ENCODE data around the gene ATP2B2.

The ATP2B2 gene

DNA sequence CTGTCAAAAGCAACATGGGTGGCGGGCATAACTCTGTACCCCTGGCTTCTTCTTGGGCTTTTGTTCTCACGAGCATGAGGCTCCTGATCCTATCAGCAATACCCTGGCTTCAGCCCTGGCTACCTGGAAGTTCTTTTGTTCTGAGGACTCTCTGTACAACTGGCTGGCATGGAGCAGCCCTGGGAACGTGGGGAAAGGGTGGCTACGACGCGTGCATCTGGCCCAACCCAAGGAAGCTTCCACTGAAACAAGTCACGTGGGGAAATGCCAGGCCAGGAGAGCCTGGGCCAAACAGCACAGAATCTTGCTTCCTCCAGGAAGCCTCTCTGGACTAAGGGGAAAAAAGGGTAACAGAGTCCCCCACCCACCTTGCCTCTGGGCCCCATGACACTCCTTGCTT lies 22.7 kb upstream of the ATP2B2 start:
- no peak for DNase-seq

DNA sequence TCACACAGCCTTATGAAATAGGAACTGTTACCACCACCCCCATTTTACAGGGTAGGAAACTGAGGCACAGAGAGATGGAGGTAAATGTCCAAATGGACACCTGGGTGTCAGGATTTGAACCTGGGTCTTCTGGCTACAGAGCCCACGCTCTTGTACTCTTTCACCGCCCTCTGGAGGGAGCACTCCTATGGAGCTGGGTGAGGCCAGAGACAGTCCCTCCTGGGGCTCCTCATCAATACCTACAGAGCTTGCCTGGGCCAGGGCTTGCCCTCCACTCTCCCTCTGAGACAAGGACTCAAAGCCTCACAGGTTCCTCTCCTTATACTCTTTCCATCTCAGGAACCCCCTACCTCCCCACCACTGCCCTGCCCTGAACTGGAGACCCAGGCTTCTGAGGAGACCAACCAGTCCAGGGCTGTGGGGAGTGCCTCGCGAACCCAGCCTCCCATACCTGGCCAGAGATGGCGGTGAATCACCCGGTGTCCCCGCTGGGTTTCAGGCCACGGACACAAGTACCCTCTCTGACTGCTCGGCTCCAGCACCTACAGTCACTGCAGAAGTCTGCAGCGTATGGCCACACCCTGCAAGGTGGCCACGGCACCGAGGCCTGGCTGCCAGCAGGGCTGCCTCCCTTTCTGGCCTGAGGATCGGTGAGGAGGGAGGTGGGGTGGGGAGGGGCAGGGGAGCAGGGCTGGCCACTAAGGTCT lies 22.1 kb upstream of the ATP2B2 start:
- DNase-seq = no peak

DNA sequence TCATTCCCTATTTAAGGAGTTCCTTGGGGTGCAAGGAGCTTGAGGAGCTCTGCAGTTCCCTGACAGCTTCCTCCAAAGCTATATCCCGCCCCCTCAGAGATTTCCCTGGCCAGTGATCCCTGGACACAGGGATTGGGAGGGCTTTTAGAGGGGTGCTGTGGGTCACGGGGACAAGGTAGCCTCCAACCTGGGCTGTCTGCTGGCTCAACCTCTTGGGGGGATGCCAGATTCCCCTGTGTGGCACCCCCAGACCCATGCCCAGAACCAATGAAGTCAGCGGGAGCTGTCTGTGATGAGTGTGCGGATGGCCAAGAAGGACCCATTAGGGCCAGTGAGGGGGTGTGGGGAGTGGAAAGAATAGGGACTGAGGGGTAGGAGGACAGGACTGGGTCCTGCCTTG lies 21.0 kb upstream of the ATP2B2 start:
- no peak for DNase-seq

DNA sequence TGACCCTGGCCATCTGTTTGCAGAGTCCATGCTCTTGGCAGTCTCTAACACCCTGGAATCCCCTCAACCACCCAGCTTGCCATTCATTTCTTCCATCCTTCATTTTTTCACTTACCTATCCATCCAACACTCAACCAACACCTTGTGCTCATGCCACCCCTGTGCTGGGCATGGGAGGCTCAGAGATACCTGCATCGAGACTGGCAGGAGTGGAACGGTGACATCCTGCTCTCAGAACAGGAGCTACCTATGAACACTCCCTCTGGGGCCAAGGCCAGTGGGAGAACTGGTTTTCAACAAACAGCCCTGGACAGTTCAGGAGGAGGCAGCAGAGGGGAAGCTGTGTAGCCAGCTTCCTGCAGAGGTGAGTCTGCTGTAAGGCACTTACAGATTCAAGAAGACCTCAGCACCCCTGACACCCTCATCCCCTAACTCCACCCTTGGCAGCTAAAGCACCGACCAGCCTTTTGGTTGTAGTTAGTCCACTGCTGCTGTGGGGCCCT lies 19.5 kb upstream of the ATP2B2 start:
- DNase-seq = no peak

DNA sequence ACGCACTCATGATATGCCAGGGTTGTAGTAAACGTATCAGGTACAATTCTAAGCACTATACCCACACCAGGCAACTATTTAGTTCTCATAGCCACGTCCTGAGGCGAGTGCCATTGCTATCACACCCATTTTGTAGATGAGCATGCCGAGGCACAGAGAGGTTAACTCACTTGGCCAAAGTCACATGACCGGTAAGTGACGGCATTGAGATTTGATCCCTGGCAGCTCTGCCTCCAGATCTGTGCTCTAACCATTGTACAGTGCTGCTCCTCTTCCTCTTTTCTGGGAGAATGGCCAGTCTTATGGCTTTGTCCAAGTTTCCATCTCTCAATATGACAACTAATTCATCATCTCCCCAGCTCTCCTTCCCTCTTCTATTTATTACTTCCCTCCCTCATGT lies 18.9 kb upstream of the ATP2B2 start:
- no peak for DNase-seq

DNA sequence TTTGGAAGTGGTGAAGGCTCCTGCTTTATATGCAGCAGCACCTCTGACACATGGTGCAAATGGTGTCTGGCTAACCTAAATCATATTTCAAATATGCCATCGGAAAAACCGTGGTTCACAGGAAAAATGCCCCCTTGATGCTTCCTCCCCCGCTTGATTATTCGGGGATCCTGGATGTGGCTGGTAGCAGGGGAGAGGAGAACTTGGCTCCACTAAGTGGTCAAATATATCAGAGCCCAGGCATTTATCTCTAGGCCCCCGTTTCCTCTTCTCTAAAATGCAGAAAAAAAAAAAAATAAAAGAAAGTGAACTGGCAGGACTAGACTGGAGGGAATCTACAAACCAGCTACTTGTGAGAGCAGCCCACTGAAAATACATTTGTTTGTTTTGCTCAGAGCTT lies 18.2 kb upstream of the ATP2B2 start:
- DNase-seq = no peak

DNA sequence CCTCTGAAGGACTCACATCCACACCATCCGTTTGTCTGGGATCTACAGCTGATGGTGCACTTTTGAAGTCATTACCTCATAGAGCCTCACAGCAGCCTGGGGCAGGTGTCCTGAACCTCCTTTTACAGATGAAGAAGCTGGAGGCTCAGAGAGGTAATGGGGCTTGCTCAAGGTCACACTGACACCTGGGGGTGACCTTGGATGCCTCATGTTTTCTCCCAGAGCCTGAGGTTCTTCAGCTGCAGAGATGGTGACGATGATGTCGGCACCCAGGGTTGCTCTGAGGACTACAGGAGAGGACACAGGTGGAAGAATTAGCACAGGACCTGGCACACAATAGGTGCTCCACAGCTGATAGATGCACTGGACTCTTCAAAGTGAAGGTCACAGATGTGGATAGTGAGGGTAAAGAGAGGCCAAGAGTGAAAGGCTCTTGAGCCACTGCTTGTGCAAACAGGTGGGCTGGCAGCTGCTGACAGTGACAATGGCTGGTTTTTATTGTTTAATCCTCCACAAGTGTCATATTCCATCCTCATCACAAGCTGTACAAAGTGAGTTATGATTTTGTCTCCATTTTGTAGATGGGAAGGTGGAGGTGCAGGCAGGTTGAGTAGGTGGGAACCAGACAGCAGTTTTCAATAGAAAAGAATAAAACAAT lies 17.4 kb upstream of the ATP2B2 start:
- no peak for DNase-seq

DNA sequence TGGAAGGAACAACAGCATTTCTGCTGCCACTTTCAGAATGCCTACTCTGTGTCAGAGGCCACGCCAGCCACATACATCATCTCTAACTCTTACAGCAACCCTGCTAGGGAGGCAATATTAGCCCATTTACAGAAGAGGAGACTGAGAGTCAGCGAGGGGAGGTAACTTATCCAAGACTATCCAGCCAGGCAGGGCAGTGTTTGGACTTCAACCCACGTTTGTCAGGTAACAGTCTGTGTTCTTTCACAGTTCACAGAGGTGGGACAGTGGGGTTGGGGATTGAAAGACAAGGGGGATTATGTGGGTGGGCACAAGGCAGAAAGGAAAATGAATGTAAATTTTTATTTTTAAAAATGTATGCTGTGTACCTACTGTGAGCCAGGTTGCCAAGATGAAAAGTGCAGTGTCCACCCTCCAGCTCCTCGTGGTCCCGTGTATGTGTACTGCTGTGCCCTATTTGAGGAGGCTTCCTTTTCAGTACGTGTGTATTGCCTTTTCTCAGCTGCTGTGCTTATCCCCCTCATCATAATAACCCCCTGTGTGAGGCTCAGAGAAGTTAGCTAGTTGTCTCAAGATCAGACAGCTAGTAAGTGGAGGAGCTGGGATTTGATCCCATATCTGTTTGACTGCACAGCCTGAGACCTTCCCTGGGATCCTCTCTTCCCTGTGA lies 16.5 kb upstream of the ATP2B2 start:
- no peak for DNase-seq

DNA sequence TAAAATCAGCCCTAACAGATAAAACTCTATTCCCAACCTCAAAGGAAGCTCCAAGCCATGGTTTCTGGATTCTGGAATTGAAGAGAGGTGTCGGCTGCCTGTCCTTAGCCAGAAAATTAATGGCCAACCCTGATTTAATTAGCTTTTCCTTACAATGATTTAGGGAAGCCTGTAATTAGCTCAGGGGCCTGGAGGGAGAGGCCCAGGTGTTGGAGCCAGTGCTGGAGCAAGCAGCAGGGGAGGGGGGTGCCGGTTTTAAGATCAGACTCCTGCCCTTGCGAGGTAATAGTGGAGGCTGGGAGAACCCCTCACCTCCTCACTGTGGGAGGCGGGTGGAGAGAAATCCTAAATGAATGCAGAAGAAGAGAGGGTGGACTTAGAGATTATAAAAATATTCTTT lies 14.7 kb upstream of the ATP2B2 start:
- DNase-seq = no peak

DNA sequence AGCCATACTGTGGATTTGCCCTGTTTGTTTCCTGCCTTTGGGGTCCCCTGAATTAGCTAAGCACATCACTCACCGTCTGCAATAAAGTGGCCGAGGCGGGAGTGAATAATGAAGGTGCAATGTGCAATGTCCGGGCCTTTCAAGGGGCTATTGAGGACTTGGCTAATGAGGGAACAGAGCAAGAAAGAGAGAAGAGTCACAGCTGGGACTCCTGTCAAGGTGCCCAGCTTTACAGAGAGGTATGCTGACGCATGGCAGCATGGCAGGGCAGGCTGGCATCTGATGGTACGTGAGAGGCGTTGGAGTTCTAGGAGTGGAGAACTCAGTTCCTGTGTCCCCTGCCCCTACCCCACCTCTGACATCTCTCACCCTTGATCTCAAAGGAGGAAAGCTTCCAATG lies 13.8 kb upstream of the ATP2B2 start:
- DNase-seq = no peak

DNA sequence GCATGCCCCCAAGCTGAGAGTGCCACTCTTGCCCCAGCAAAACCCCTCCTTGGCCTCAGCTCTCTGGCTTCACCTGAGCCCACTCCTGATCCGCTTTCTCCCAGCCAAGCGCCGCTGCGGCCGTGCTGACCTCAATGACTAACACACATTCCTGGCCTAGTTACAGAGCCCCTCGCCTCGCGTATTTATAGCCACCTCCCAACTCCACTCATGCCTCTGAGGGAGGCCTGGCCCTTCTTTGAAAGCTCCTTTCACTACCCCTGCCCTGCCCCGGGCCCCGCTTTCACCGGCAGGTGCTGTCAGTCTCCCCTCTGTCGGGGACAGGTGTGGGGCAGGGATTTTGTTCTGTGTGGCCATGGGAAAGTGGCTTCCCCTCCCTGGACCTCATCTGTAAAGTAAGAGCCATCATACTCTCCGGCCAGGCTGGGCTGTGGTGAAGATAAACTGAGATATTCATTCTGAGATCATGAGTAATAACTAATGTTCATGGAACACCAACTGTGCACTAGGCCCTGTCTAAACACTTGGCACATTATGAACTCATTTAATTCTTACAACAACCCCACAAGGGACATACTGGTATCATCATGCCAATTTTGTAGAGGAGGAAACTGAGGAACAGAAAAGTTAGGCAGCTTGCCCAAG lies 13.2 kb upstream of the ATP2B2 start:
- peak; percentile 47 for DNase-seq

DNA sequence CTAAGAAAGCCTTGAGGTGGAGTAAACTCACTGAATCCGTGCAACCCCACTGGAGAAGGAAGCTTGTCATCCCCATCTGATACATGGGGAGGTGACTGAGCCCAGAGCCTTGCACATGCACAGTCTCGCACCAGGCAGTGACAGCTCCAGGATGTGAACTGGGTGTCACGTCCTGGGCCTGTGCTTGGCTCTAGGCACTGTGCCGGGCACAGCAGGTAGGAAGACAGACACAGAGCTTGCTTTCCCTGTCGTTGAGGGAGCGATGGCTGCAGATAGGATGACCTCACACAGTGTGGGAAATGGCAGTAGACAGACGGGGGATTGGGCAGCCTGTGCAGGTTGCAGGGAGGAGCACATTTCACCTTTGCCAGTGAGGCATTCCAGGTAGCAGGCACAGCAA lies 12.2 kb upstream of the ATP2B2 start:
- no peak for DNase-seq

DNA sequence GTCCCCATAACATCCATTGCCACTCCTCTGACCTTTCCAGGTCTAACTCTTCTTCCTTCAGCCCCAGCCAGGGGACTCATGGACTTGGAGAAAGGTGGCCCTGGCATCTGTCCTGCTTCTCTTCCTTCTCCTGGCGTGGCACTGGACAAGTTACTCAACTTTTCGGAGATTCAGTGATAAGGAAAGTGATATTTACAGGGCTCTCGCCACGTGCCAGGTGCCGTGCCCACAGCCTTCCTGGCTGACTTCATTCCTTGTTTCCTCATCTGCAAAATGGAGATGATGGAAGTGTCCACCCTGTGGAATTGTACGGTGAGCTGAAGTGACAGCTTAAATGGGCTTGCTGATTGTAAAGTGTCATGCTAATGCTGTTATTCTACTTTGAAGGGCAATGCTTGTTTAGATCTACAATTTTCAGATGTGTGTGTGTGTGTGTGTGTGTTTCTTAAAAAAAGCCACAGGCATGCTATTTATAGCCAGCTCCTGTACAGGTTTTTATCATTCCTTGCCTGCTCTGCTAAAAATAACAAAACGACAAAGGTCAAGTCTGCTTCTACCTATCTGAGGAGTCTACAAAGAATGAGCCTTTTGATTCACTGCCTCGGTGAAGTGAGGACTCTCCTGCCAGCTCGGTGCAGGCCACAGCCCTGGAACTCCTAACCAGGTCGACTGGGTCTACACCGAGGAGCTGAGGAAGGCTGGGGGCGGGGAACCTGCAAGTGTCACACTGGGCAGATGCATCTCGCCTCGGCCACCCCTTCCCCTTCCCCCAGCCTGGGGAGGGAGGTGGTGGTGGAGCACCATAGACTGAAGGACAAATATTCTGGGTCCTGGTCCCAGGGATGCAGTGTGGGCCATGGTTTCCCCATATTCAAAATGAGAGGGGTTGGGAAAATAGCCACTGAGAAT lies 11.4 kb upstream of the ATP2B2 start:
- DNase-seq = no peak

DNA sequence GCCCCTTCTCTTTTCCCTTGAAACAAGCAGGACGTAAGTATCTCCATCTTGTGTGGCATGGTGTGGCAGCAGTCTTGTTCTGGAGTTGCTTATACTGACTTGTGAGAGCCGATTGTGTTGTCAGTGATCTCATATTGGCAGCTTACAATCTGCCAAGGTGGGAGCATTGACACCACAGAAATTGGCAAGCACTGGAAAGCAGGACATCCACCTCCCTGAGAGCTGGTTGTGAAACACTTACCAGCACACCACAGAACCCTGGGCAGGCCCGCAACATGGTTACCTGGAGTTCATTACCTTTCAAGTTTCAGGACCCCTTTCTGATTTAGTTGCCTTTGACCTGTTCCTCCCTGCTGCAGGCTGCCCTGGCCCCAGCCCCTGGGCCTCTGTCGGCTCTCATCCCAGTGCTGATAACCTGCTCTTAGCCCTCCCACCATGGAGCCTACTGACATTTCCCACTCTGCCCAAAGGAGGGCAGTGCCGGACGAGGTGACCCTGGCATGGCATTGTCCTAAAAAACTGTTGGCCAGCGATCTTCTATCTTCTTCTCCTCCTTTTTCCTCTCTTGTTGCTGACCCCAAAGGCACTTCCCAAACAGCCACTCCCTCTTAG lies 10.6 kb upstream of the ATP2B2 start:
- DNase-seq = no peak

DNA sequence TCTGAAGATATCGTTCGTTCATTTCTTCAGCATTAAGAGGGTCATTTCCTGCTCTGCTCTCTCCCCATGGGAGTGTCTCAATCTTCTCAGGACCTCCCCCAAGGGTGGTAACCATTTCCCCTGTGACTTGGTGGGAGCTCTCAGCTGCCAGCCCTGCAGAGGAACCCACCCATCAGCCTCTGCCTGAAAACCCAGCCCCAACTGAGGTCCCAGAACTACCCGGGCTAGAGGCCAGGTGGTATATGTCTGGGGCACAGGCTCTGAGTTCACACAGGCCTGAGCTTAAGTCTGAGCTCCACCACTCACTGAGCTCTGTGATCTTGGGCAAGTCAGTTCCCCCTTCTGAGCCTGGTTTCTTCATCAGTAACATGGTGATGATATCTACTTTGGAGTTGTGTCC lies 10.0 kb upstream of the ATP2B2 start:
- no peak for DNase-seq

DNA sequence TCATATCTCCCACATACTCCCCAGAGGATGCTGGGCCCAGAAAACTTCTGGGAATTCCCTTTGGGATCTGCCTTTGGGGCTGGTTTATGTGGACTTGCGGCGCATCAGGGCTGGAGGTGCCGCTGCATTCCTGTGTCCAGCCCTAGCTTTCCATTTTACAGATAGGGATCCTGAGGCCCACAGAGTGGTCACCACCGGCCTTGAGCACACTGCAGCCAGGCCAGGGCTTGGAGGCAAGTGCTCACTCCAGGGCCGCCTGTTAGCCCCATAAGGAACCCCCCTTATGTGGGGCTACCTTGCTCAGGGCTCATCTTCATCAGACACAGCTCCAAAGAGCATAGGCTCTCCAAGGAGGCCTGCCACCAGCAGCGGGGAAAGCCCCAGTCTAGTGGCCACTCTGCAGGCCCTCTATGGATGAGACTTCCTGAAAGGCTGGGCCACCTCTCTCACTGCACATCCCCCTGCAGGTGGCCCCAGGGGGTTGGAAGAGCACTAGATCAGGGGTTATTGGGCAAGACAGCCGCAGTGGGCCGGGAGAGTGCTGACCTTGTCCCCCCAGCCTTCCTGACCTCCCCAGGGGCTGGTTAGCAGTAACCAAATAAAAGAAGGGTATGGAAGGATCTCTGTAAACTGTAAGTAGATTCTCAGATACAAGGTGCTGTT lies 9.2 kb upstream of the ATP2B2 start:
- no peak for DNase-seq

DNA sequence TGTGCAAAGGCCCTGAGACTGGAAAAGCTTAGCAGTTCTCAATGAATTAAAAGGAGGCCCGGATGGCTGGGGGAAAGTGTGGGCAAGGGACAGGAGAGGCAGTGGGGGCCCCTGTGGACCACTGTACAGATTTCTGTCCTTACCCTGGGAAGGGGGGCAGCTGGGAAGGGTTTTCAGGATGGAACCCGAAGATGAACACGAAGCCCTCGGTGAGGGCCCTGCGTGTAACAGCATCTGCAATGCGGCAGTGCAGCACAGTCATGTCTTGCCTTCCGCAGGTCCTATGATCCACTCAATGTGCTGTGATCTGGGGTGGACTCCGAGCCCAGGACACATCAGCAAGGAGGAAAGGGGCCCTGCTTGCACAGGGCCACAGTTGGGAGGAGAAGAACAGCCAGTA lies 7.9 kb upstream of the ATP2B2 start:
- no peak for DNase-seq

DNA sequence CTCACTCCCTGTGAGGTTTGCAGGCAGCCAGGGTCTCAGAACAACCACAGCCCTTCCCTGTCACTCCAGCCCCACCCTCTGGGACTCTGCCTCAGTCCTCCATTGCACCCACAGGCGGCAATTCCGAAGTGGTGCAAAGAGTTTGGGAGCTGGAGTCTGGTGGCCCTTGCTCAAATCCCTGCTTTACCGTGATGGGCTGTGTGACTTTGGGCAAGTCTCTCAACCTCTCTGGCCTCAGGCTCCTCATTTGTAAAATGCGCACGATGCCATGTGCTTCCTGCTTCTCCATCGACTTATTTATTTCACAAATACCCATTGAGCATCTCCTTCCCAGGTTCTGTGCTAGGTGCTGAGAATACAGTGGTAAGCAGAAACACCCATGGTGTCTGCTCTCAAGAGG lies 7.3 kb upstream of the ATP2B2 start:
- DNase-seq = no peak

DNA sequence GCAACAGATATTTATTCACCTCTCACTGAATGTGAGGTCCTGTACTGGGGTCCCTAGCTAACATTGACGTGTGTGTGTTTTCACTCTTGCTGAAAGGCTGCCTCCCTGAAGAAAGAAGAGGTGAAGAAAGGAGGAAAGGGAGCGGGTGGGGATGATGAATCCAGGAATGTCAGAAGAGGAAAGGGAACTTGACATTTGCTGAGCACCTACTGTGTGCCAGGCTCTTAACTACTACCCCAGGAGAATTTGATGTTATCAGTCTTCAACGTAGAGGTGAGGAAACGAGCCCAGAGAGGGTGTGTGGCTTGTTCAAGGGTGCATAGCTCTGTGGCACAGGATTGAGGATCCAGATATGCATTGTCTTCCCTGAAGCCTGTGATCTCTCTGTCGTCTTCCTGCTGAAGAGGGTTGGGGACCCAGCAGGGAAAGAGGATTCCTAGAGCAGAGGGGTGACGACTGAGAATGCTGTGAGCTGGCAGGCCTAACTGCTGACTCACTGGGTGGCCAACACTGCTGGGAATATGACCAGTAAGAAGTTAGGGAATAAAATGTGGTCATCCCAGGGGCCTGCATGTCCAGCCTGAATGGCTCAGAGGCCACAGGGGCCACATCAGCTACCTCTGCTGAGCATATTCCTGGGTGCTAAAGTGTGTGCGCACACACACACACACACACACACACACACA lies 6.6 kb upstream of the ATP2B2 start:
- peak; percentile 45 for DNase-seq

DNA sequence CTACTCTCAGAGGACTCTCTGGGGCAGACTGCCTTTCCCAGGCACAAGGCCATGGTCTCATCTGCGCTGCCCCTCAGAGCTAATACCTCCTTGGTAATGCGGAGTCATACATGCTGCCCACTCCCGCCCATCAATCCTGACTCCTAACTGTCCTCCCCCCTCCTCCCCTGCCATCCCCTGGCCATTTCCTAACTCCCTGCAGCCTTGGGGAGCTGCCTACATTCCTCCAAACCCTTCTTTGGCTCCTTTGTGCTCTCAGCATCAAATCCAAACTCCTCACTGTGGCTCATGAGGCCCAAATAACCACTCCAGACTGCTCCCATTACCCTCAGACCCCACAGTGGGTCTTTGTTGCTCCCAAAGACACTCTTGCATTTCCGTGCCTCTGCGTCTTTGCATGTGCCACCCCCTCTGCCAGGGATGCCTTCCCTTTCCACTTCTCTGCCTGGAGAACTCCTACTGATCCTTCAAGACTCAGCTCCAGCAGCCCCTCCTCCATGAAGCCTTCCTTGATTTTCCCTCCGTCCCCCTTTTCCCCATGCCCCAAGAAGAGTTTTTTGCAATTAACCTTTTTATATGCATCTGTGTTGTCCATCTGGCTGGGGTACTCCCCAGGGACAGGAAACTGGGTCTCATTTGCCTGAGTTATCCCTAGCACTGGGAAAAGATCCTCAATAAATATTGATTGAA lies 5.5 kb upstream of the ATP2B2 start:
- DNase-seq = no peak

Measured in fibroblast of skin of right quadriceps (primary cell).